HK-2 (cell line): Measurements from ENCODE around the gene CDC25C.

ENCODE experiments used
- DNase-seq: peaks from one replicate; pipeline ENCODE4 v3.0.0-alpha.2; 2018; ENCODE audit not compliant: unreplicated experiment

The CDC25C gene

GRCh38 chr5:138331449-138332368, at the start of gene CDC25C:
CDC25C (minus strand) TSS chr5:138331804; CDS start chr5:138331180, 624 bp downstream.
- peak; percentile 95 for DNase-seq

DNA sequence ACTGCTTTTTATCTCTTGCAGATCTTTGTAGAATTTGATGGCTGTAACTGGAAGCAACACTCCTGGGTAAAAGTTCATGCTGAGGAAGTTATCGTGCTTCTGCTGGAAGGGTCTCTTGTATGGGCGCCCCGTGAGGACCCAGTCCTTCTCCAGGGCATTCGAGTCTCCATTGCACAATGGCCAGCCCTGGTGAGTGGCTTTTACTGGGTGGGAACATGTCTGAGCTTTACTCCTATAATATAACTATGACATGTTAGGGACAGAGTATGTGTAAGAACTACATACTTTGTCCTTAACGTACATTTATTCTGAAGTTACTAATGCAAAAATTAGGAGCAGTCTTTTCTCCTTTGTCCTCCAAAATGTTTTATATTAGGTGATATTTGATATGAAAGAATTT, 41.0 kb upstream of the CDC25C start:
- DNase-seq = no peak

GRCh38 chr5:138372225-138372624, 40.6 kb upstream of the CDC25C start:
- no peak for DNase-seq

- no peak for DNase-seq
Measured at GRCh38 chr5:138371454-138371853, 39.9 kb upstream of the CDC25C start.

GRCh38 chr5:138370537-138370936, 38.9 kb upstream of the CDC25C start:
- no peak for DNase-seq

DNA sequence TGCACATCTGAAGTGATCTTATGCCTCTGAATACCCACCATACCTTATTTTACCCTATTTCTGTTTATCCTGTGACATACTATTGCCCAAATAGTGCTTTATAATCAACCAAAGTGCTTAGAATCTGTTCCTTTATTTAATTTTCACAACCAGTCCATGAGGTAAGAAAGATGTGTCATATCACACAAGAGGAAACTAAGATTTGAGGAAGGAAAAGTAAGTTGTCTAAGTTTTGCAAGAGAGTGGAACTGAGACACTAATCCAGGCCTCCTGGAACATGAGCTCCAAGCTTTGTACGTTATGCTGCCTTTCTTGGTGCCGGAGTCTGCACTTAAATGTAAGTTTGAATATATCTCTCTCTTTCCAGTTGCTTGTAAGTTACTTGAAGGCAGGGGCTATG, 38.1 kb upstream of the CDC25C start:
- no peak for DNase-seq

GRCh38 chr5:138369261-138369660, 37.7 kb upstream of the CDC25C start:
- DNase-seq = no peak

DNA sequence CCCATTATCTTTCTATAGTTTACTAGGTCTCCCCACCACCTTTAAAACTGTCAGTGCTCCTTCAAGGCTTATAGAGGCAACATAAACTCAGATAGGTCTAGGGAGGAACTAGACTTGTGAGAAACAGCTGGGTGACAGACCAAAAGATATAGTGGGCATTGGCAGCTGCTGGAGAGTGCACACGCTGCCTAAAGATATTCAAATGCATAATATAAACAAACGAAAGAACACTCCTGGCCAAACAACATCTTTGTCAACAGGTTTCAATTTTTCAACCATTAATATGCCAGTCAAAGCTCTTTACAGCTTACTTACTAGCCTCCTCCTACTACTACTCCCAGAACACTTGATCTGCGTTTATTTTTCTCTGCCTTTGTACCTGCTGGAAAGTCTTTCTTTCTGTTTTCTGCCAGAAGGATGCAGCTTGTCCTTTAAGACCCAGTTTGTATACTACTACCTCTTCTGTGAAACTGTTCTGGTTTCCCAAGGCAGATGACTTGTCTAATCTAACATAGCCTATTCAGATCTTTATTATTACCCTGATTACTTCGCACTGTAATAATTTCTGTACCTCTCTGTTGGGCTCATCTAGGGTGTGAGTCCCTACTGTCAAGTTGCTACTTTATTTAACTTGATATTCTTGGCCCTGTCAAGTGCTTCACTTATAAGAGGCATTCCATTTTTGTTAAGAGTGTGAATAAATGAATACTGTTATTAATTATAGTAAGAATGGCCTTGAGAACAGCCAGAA, 35.2 kb upstream of the CDC25C start:
- DNase-seq = no peak

GRCh38 chr5:138364576-138364975, 33.0 kb upstream of the CDC25C start:
- DNase-seq = no peak

DNA sequence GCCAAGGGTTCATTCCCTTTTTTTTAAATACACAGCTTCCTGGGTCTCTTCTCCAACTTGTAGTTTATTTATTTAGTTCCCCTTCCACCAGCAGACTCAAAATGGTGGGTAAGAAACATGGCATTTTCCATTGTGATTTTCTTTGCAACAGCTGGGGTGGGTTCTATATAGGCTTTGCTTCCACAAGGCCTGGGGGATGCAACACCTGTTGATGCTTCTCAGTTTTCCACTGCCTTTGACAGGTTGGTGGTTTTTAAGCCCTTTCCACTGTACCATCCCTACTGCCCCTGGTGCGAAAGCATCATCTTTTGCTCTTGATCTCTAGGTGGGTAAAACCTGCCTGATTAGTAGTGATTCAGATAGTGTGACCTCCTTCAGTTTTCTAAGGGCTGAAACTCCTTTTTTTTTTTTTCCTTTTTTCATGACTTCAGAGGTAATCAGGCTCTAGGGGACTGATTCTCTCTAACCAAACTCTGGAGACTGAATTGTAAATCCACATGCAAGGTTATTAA, 29.4 kb upstream of the CDC25C start:
- no peak for DNase-seq

DNA sequence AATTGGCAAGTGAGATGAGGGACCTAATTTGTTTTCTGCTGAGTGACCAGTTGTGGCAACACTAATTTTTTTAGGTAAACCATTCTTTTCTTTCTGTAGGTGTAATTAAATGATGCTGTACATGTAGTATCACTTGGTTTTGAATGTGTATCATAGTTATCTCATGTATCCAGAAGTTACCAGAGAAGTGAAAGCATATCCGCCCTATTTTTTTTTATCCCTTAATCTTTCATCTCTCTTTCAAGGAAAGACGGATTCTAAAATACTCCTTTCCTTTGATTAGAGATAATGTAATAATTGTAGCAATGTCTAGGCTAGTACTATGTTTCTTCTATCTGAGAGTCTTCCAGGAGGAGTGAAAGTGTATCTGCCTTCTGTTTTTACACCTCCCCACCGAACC, 28.0 kb upstream of the CDC25C start:
- DNase-seq = no peak

DNA sequence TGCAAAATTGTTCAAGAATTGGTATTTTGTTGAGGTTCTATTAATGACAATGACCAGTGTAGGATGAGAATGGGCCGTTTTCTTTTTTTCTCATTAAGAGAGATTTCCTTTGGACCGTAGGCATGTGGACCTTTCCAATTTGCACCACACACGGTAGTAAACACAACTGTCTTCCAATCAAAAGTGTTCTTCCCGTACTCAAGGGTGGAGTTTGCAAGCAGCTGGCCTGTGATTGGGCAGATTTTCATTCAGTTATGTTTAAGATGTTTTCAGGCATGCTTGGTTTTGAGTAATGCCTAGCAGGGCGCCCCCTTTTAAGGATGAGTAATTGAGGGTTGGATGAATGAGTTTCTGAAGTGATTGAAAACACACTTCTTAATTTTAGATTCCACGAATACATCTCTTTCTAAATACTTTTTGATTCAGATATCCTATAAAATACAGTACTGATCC, 23.3 kb upstream of the CDC25C start:
- DNase-seq = no peak

DNA sequence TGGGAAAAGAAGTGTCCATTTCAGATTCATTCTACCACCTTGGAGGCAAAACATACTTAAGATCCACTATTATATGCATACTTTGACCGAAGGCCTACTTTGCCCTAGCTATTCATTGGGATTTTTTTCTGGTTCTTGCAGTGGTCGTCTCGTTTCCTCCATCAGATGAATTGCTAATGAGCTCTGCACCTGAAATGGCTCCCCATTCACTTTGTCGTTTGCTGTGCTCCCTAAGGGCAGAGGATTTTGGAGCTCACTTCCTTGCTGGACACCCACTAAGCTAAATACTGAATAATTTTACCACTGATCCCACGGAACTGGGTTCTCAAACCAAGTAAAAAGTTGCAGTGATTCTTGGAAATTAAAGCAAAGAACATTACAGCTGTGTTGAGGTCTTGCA, 22.8 kb upstream of the CDC25C start:
- no peak for DNase-seq

DNA sequence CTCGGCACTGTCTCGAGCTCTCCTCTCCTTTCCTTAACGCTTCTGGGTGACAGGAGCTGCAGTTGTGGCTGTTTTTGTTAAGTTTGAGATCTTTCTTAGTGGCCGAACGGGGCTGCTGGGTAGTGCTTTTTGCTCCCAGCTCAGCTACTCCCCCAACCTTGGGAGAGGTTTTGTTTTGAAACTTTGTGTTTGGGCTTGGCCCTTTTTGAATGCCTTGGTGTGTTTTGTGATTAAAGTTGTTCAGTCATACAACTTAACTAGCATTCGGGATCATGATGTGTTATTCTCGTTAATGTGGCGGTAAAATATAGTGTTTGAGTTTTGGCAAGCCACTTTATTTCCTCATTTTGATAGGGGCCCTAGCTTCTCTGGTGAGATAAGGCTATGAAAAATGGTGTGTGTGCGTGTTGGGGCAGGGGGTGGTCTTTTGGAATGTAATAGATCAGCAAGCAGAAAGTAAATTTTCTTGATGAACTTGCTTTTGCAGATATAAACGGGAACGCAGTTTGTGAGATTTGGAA, 22.0 kb upstream of the CDC25C start:
- no peak for DNase-seq

GRCh38 chr5:138352722-138353559, 21.3 kb upstream of the CDC25C start:
- peak; percentile 60 for DNase-seq

- peak; percentile 91 for DNase-seq
Measured at GRCh38 chr5:138352071-138352721, 20.6 kb upstream of the CDC25C start, which contains the start of gene KDM3B. KDM3B (plus strand) TSS chr5:138352685; CDS start chr5:138352796, 111 bp downstream.

DNA sequence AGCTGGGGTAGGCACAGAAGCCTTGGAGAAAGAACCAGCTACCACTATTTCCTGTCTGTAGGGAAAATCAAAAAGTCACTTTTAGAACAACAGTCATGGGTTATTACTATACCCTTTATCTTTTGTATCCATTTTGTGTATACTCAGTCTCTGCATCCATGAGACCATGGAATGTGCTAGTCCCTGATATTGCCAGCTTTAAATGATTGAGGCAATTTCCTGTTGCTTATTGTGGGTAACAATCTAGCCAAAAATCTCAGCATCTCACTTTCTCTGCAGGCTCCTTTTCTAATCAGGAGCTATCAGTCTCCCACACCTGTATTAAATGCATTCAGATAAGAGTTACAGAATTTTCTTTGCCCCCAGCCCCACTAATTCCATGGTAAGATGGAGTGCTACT, 19.9 kb upstream of the CDC25C start:
- no peak for DNase-seq

GRCh38 chr5:138351056-138351455, 19.5 kb upstream of the CDC25C start:
- DNase-seq = no peak

DNA sequence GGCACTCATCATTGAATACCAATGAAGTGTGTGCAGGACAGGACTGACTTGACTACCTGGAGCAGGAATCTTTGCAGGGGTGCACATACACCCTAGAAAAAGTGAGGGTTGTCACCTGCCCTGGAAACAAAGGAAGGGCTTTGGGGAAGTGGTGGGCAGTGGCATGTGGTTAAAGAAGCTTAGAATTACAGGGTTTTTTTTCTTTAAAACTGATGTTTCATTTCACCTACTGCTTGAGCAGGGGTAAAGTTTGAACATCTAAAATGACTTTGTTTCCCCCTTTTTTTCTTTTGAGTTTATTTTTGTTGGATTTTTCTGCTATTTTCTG, 18.9 kb upstream of the CDC25C start:
- DNase-seq = no peak

DNA sequence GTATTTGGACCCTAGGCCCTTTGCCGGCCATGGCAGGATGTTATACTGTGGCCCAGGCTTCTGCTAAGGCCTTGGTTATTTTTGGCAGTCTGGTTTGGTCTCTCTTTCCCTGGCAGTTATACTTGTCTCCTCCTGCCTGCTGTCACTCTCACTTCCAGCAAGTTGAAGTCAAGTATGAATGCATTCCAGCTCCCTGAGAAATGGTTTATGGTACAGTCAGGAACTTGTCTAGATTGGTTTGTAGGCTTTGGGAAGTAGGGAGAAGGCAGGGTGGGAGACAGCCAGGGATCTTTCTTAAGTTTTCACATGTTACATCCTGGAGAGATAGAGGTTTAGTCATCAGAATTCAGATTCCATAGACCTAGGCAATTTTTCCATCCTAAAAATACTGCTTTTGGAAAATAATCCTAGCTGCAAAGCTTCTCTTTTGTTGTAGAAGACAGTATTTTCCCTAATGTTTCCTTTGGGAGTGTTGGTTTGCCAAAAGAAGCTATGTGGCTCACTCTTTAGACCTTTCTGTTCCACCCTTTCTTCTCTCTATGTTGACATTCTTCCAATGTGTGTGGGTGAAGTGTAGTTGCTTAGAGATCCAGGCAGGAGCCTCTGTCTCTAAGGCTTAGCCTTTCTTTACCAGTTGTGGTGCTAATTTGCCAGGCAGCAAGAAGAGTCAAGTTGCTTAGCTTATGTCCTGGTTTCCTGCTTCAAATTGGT, 18.4 kb upstream of the CDC25C start:
- no peak for DNase-seq
